ENCODE data around the gene SAYSD1. TPM values are rescaled to one million over a fixed set of nuclear protein-coding genes. Genes with fewer than 3 reads are reported as not detected.

Gene SAYSD1
- total RNA-seq, 2 experiments from 2014 or later, result 13.4 to 14.2 TPM

GRCh38 chr6:39100358-39100757 lies 14.6 kb downstream of the SAYSD1 start:
- peaks cover 10% of the 10 kb centered on the region for H3K27me3 Mint-ChIP-seq
- peaks cover 11% of the 10 kb centered on the region for H3K36me3 Mint-ChIP-seq
- H3K27ac Mint-ChIP-seq, result no peak overlapping the region
- H3K4me3 Mint-ChIP-seq, result peak overlapping the region; percentile 1
- DNase-seq (no peak), ATAC-seq (ENCODE audit: low read depth) (peak; percentile 92)
- H3K9me3 Mint-ChIP-seq, result no peaks in the 10 kb centered on the region
- H3K4me1 Mint-ChIP-seq, result peaks cover 10% of the 10 kb centered on the region
- POLR2A ChIA-PET, result interaction anchor here (0.7 kb wide), 1 partner anchor 224 kb away, joined by 3 read pairs; no protein-coding TSS in a partner anchor

DNA sequence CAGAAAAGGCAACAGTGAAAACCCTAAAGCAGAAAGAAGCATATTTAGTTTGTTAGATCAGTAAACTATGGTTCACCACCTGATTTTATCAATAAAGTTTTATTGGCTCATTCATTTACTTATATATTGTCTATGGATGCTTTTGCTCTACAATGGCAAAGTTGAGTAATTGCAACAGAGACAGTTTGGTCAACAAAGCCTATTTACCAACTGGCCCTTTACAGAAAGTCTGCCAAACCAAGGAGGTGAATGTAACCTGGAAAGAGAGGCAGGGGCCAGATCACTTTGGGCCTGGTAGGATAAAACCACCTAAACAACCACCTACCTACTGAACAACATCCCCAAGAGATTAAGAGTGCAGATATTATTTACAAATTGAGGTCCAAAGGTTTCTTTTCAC lies 19.4 kb downstream of the SAYSD1 start:
- Mint-ChIP-seq H3K4me3 (no peak overlapping the region), H3K27me3 (peaks cover 19% of the 10 kb centered on the region), H3K9me3 (no peaks in the 10 kb centered on the region), H3K27ac (no peak overlapping the region), H3K36me3 (no peaks in the 10 kb centered on the region), H3K4me1 (peaks cover 4% of the 10 kb centered on the region)
- POLR2A ChIA-PET, result no interaction called here
- DNase-seq (no peak), ATAC-seq (ENCODE audit: low read depth) (no peak)

- no peak overlapping the region for H3K27ac Mint-ChIP-seq
- no peak for DNase-seq
- no peak for ATAC-seq (ENCODE audit: low read depth)
- H3K4me1 Mint-ChIP-seq, result peaks cover 2% of the 10 kb centered on the region
- no peak overlapping the region for H3K4me3 Mint-ChIP-seq
- peaks cover 37% of the 10 kb centered on the region for H3K27me3 Mint-ChIP-seq
- no peaks in the 10 kb centered on the region for H3K9me3 Mint-ChIP-seq
- POLR2A ChIA-PET, result no interaction called here
- H3K36me3 Mint-ChIP-seq, result no peaks in the 10 kb centered on the region
Observed at GRCh38 chr6:39093149-39093708, 21.8 kb downstream of the SAYSD1 start.

DNA sequence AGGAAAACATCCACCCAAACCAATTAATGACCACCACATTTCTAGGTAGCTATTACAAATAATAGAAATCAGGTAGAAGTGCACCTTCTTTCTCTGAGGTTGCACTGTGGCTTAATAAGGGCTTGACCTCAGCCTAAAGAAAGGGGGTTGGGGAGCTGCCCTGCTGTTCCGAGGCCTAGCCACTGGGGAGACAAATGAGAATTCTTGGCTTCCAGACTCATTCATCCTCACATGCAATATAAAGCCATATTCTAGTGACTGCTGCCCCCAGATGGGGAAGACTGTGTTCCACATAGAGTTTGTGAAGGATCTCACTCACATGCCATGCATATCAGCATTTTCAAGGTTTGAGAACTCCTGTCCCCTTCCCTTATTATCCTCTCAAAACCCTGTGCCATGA lies 22.9 kb downstream of the SAYSD1 start:
- Mint-ChIP-seq H3K36me3 (no peaks in the 10 kb centered on the region), H3K4me1 (peaks cover 2% of the 10 kb centered on the region), H3K27me3 (peaks cover 43% of the 10 kb centered on the region), H3K27ac (no peak overlapping the region), H3K4me3 (no peak overlapping the region), H3K9me3 (no peaks in the 10 kb centered on the region)
- DNase-seq, result no peak
- POLR2A ChIA-PET, result no interaction called here
- ATAC-seq (ENCODE audit: low read depth), result no peak

DNA sequence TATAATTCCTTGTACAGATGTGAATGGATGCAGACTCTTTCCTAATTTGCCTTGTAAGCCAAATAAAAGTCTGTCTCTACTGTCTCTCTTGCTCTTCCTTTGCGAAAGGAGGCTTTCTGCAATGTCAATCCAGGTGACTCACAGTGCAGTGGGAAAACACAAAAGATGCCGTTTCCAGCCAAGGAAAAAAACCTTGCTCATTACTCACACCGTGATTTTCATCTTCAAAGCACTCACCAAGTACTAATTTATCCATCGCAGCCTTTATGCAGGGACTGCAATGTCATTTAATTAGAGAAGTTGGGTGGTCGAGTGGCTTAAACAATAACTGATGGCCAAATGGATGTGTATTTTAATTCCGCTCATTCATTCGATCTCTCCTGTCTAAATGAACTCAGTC lies 23.8 kb downstream of the SAYSD1 start:
- H3K27ac Mint-ChIP-seq, result no peak overlapping the region
- no peak for ATAC-seq (ENCODE audit: low read depth)
- peaks cover 50% of the 10 kb centered on the region for H3K27me3 Mint-ChIP-seq
- H3K4me1 Mint-ChIP-seq, result peaks cover 5% of the 10 kb centered on the region
- POLR2A ChIA-PET, result no interaction called here
- no peak for DNase-seq
- H3K36me3 Mint-ChIP-seq, result no peaks in the 10 kb centered on the region
- no peaks in the 10 kb centered on the region for H3K9me3 Mint-ChIP-seq
- no peak overlapping the region for H3K4me3 Mint-ChIP-seq

DNA sequence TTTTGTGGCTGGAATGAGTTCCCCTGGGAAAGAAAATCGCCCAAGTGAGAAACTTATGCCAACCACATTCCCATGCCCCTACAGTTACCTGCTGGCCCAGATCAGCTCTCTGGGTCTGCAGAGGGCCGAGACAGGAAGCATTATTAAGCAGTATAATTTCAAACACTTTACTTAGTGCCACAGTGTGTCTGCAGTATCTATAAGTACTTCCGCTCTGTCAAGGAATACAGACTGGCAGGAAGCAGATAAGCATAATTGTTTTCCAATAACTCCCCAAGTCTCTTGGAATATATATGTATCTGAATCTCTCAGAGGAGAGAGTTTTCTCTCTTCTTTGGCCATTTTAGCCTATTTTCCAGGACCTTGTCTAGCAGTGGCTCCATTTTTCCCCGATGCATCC lies 24.9 kb downstream of the SAYSD1 start:
- DNase-seq (no peak), ATAC-seq (ENCODE audit: low read depth) (no peak)
- Mint-ChIP-seq H3K36me3 (no peaks in the 10 kb centered on the region), H3K9me3 (no peaks in the 10 kb centered on the region), H3K27ac (no peak overlapping the region), H3K4me3 (no peak overlapping the region), H3K27me3 (peaks cover 50% of the 10 kb centered on the region), H3K4me1 (peaks cover 5% of the 10 kb centered on the region)
- POLR2A ChIA-PET, result no interaction called here

DNA sequence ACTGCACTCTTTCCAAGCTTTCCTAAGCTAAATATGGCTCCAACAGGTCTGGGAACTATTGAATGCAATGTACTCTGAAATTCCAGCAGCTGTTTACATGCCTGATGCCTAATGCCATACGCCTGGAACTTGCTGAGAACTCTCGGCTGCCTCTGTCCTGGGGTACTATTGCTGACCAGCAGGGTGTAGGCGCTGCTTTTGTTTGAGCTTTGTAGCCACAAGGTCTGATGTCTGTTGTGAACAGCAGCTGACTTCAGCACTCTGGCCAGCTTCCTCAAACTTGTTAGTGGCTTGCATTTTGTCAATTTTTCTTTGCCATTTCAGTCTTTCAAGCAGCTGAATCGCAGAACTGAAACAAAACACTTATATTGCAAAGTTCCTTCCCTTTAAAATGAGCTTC lies 26.7 kb downstream of the SAYSD1 start:
- Mint-ChIP-seq H3K9me3 (no peaks in the 10 kb centered on the region), H3K27me3 (peaks cover 46% of the 10 kb centered on the region), H3K4me1 (peaks cover 9% of the 10 kb centered on the region), H3K27ac (no peak overlapping the region), H3K4me3 (no peak overlapping the region), H3K36me3 (no peaks in the 10 kb centered on the region)
- POLR2A ChIA-PET, result no interaction called here
- ATAC-seq (ENCODE audit: low read depth) (peak; percentile 56), DNase-seq (no peak)

DNA sequence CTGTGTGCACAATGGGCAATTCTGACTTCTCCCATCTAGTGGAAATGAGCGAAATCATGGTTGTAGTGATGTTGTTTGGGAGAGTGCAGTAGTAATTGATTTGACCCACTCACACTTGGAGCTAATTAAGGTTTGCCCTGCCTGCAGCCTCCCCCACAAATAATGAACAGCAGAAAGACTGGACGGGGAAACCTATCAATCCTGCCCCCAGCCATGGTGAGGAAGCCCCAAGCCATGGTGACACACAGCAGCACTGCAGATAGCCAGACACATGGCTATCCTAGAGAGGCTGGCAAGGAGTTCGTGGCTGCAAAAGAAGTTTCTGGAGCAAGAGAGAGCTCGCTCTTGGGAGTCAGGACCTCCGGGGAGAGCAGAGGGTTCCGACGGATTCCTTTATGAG lies 27.8 kb downstream of the SAYSD1 start:
- ATAC-seq (ENCODE audit: low read depth) (no peak), DNase-seq (no peak)
- no peaks in the 10 kb centered on the region for H3K36me3 Mint-ChIP-seq
- H3K9me3 Mint-ChIP-seq, result no peaks in the 10 kb centered on the region
- H3K4me1 Mint-ChIP-seq, result peaks cover 9% of the 10 kb centered on the region
- peaks cover 39% of the 10 kb centered on the region for H3K27me3 Mint-ChIP-seq
- no peak overlapping the region for H3K4me3 Mint-ChIP-seq
- no peak overlapping the region for H3K27ac Mint-ChIP-seq
- POLR2A ChIA-PET, result no interaction called here

GRCh38 chr6:39086711-39087110 lies 28.3 kb downstream of the SAYSD1 start:
- no peak for DNase-seq
- Mint-ChIP-seq H3K36me3 (no peaks in the 10 kb centered on the region), H3K4me3 (no peak overlapping the region), H3K4me1 (peaks cover 9% of the 10 kb centered on the region), H3K27me3 (peaks cover 39% of the 10 kb centered on the region), H3K27ac (no peak overlapping the region), H3K9me3 (no peaks in the 10 kb centered on the region)
- ATAC-seq (ENCODE audit: low read depth), result no peak
- POLR2A ChIA-PET, result no interaction called here

DNA sequence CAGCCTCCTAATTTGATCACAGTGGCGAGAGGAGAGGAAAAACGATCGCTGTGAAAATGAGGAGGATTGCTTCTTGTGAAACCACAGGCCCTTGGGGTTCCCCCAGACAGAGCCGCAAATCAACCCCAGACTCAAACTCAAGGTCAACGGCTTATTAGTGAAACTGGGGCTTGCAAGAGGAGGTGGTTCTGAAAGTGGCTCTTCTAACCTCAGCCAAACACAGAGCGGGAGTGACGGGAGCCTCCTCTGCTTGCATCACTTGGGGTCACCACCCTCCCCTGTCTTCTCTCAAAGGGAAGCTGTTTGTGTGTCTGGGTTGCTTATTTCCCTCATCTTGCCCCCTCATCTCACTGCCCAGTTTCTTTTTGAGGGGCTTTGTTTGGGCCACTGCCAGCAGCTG lies 28.7 kb downstream of the SAYSD1 start:
- Mint-ChIP-seq H3K27me3 (peaks cover 39% of the 10 kb centered on the region), H3K4me1 (peaks cover 9% of the 10 kb centered on the region), H3K4me3 (no peak overlapping the region), H3K27ac (no peak overlapping the region), H3K9me3 (no peaks in the 10 kb centered on the region), H3K36me3 (no peaks in the 10 kb centered on the region)
- ATAC-seq (ENCODE audit: low read depth), result no peak
- no peak for DNase-seq
- POLR2A ChIA-PET, result no interaction called here

- POLR2A ChIA-PET, result no interaction called here
- Mint-ChIP-seq H3K27me3 (peaks cover 33% of the 10 kb centered on the region), H3K4me3 (no peak overlapping the region), H3K9me3 (no peaks in the 10 kb centered on the region), H3K27ac (no peak overlapping the region), H3K36me3 (no peaks in the 10 kb centered on the region), H3K4me1 (peaks cover 9% of the 10 kb centered on the region)
- DNase-seq, result no peak
- ATAC-seq (ENCODE audit: low read depth), result no peak
Observed at GRCh38 chr6:39085129-39085797, 29.7 kb downstream of the SAYSD1 start.

DNA sequence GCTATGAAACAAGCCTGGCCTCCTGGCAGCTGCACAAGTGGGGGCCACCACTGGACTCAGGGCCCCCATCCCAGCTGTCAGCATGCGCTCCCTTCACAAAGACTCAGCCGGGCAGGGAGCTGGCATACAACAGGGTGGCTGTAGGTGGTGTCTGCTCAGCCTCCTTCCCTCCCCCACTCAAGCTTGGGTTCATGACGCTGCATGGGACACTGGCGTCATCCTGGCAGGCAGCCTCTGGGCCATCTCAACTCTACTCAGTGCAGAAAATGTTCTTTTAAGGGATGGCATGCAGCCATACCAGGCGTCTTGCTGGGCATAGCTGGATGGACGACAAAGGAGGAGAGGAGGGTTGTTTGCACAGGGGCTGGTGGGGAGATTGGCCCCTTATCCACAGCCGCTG lies 30.5 kb downstream of the SAYSD1 start:
- Mint-ChIP-seq H3K27ac (no peak overlapping the region), H3K27me3 (peaks cover 27% of the 10 kb centered on the region), H3K4me1 (peaks cover 7% of the 10 kb centered on the region), H3K4me3 (no peak overlapping the region), H3K9me3 (no peaks in the 10 kb centered on the region), H3K36me3 (no peaks in the 10 kb centered on the region)
- ATAC-seq (ENCODE audit: low read depth) (no peak), DNase-seq (no peak)
- POLR2A ChIA-PET, result no interaction called here

- Mint-ChIP-seq H3K27me3 (peaks cover 17% of the 10 kb centered on the region), H3K4me1 (peaks cover 7% of the 10 kb centered on the region), H3K4me3 (no peak overlapping the region), H3K27ac (no peak overlapping the region), H3K36me3 (no peaks in the 10 kb centered on the region), H3K9me3 (no peaks in the 10 kb centered on the region)
- ATAC-seq (ENCODE audit: low read depth) (no peak), DNase-seq (no peak)
- POLR2A ChIA-PET, result no interaction called here
Observed at GRCh38 chr6:39083231-39083634, 31.8 kb downstream of the SAYSD1 start.

DNA sequence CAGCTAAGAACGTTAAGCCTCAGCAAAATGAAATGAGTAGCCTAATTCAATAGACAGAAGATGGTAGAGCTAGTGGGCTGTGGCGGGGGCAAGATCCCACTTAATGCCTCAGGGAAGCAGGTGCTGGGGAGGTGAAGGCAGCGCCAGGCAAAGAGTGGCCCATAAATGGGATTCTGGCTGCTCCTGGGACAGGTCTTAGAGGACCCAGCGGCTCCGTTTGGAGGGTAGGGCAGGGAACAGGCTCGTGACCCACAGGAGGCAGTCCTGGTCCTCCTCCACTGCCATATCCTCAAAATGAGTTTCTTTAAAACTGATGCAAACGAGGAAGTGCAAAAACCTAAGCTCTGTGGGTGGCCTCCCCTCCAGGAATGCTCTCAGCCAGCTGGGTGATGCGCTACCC lies 32.7 kb downstream of the SAYSD1 start:
- Mint-ChIP-seq H3K4me1 (peaks cover 7% of the 10 kb centered on the region), H3K9me3 (no peaks in the 10 kb centered on the region), H3K36me3 (no peaks in the 10 kb centered on the region), H3K4me3 (no peak overlapping the region), H3K27me3 (peaks cover 10% of the 10 kb centered on the region), H3K27ac (no peak overlapping the region)
- POLR2A ChIA-PET, result no interaction called here
- DNase-seq (no peak), ATAC-seq (ENCODE audit: low read depth) (no peak)
